ENCODE measurements around the gene KCNJ18.
"Not testable (repeated sequence)": the region's sequence is repeated elsewhere in the genome, so short reads cannot be mapped to it uniquely, and the experiment has no call there.

KCNJ18 gene

DNA sequence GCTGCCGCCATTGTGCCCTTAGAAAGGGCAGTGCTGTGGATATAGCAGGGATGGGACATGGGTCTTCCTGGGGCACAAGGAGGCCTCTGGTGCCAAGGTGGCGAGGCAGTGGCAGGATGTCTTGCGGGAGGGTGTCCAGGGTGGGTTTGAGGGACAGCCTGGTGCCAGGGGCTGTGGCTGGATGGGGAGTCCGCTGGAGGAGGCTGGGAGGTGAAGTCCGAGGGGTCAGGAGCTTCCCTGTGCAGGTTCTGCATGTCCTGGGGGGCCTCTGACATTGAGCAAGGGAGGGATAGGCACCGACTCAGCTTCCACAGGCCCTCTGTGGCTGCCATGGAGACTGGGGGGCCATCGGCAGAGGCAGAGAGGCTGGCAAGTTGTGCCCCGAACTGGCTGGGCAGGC, 9.7 kb downstream of the KCNJ18 start:
- not testable (repeated sequence) for FAIRE-seq; DNase-seq (ENCODE audit: insufficient read length, low spot score)

DNA sequence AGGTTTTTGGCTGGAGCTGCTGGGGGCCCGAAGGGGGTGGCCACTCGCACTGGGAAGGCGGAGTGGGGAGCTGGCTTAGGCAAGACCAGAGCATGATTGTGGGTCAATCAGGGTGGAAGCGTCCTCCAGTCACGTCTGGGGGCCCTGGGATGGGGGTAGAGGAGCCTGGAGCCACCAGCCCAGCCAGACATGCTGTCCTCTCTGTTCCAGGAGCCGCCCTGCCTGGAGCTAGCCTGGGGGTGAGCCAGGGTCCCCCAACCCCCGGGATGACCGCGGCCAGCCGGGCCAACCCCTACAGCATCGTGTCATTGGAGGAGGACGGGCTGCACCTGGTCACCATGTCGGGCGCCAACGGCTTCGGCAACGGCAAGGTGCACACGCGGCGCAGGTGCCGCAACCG, 10.2 kb downstream of the KCNJ18 start:
- DNase-seq (ENCODE audit: insufficient read length, low spot score); FAIRE-seq: not testable (repeated sequence)

DNA sequence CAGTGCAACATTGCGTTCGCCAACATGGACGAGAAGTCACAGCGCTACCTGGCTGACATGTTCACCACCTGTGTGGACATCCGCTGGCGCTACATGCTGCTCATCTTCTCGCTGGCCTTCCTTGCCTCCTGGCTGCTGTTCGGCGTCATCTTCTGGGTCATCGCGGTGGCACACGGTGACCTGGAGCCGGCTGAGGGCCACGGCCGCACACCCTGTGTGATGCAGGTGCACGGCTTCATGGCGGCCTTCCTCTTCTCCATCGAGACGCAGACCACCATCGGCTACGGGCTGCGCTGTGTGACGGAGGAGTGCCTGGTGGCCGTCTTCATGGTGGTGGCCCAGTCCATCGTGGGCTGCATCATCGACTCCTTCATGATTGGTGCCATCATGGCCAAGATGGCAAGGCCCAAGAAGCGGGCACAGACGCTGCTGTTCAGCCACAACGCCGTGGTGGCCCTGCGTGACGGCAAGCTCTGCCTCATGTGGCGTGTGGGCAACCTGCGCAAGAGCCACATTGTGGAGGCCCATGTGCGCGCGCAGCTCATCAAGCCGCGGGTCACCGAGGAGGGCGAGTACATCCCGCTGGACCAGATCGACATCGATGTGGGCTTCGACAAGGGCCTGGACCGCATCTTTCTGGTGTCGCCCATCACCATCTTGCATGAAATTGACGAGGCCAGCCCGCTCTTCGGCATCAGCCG, 10.8 kb downstream of the KCNJ18 start:
- DNase-seq (ENCODE audit: insufficient read length, low spot score); FAIRE-seq: not testable (repeated sequence)

DNA sequence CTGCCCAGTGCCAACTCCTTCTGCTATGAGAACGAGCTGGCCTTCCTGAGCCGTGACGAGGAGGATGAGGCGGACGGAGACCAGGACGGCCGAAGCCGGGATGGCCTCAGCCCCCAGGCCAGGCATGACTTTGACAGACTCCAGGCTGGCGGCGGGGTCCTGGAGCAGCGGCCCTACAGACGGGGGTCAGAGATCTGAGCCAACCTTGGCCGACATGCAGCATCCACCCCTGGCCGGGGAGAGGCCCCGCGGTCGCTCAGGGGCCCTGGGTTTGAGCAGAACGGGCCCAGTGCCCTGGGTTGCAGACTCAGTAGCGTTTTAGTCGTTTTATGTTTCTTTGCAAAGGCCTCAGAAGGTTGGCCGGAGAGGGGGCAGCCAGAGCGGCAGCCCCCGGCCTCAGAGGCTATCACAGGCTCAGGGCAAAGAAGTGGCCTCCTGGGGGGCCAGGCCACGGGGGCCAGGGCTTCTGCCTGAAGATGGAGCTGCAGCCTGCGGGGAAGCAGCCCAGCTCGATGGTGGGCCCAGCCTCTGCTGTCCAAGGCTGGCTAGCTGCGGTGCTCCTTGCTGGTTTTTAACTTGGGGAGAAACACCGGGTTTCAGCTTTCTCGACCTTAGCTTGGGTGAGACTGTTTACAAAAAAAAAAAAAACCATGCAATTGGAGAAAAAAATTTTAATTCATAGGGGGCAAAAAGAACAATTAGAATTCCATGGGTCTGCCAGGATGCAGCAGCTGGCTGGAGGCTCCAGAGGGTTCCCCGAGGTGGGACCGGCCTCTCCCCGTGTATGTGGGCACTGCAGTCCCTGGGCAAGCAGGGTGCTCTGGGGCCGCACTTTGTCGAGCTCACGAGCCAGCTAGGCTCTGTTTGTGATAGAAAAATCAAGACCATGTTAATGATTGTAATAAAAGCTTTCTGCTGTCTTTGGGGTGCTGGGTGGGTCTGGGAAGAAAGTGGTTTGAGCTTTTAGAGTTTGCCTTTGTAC, 11.9 kb downstream of the KCNJ18 start:
- not testable (repeated sequence) for DNase-seq (ENCODE audit: insufficient read length, low spot score); FAIRE-seq

DNA sequence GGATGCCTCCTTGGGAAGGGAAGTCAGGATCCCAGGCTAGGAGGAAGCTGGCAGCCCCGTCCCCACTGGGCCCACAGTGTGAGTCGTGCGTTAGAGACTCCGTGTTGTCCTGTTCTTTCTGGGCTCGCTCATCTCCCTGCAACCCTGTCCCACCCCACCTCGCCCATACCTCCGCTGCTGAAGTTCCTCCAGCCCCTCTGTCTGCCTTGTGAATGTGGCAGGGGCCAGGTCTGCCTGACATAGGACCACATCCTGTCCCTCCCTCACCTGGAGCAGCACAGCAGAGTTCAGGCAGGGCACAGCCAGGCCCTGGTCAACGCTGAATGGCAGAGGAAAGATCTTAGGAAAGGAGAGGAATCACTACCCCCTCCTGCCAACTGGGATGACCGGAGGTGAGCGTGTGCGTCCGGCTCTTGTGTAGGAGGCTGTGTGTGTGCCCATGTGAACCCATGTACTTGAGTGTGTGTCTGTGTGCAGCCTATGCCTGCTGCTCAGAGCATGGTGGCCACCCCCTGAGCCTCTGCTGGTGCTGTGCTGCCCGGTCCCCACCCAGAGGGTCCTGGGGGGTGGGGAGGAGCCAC, 12.8 kb downstream of the KCNJ18 start:
- DNase-seq (ENCODE audit: insufficient read length, low spot score) = no peak
- no peak for TF ChIP-seq POU2F2 (IDR thresholded peaks at IDR 0.05; ENCODE audit: low read depth, low read length)
- no peak for TF ChIP-seq POLR2A (IDR thresholded peaks at IDR 0.05; ENCODE audit: low read depth, low read length)
- TF ChIP-seq SPI1 (IDR thresholded peaks at IDR 0.05; ENCODE audit: low read depth, low read length) = no peak
- no peak for TF ChIP-seq PAX5 (IDR thresholded peaks at IDR 0.05; ENCODE audit: insufficient read depth, low read length, severe bottlenecking)
- no peak for TF ChIP-seq TAF1 (IDR thresholded peaks at IDR 0.05; ENCODE audit: low read depth, low read length)
- TF ChIP-seq POLR2AphosphoS5 (IDR thresholded peaks at IDR 0.05; ENCODE audit: low read depth, low read length) = no peak
- no peak for FAIRE-seq

DNA sequence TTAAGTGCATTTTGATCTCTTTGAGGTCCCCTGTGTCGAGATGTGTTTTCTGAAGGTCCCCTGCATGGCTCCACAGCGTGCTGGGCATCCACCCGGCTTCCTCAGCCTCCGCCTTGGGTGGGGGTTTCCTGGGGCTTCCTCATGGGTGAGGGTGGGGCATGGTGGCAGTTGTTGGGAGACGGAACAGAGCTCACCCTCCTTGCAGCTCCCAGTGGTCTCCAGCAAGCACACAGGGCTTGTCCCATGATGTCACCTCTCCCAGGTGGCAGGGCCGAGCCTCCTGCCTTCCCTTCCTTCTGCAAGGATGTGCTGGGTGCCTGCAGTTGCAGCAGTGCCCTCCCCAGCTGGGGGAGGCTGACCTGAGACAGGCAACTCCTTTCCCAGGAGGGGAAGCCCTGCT, 13.4 kb downstream of the KCNJ18 start:
- DNase-seq (ENCODE audit: insufficient read length, low spot score); FAIRE-seq: not testable (repeated sequence)

DNA sequence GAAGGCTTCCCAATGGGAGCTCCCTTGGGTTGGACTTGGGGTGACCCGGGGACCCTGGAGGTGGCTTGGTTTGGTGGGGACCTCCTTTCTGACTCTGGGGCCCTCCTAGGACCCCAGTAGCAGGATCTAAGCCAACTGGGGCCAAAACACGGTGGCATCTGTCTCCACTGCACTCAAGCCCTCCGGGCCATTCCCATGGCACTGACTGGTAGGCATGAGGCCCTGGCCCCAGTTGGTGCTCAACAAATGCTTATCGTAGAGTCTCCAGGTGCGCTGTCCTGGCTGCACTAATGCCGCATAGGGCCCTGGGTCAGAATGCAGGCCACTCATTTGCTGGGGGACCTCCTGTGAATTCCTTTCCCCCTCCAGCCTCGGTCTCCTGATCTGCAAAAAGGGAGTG, 14.2 kb downstream of the KCNJ18 start:
- FAIRE-seq; DNase-seq (ENCODE audit: insufficient read length, low spot score): not testable (repeated sequence)

DNA sequence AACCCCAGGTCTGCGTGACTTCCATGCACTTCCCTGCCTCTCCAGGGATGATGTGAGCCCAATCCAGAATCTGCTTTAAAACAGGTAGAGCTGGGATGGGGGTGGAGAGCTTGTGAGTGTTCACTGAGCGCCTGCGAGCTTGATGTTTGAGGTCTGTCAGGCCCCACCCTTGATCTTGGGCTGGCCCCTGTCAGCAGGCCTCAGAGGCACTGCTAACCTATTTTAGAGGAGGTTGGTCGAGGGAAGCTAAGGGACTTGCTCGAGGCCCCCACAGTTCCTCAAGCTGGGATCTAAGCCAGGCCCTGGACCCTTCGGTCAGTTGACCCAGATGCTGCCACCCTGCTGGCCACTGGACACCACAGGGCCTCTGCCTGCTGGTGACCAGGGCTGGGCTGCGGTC, 14.8 kb downstream of the KCNJ18 start:
- DNase-seq (ENCODE audit: insufficient read length, low spot score); FAIRE-seq: not testable (repeated sequence)

DNA sequence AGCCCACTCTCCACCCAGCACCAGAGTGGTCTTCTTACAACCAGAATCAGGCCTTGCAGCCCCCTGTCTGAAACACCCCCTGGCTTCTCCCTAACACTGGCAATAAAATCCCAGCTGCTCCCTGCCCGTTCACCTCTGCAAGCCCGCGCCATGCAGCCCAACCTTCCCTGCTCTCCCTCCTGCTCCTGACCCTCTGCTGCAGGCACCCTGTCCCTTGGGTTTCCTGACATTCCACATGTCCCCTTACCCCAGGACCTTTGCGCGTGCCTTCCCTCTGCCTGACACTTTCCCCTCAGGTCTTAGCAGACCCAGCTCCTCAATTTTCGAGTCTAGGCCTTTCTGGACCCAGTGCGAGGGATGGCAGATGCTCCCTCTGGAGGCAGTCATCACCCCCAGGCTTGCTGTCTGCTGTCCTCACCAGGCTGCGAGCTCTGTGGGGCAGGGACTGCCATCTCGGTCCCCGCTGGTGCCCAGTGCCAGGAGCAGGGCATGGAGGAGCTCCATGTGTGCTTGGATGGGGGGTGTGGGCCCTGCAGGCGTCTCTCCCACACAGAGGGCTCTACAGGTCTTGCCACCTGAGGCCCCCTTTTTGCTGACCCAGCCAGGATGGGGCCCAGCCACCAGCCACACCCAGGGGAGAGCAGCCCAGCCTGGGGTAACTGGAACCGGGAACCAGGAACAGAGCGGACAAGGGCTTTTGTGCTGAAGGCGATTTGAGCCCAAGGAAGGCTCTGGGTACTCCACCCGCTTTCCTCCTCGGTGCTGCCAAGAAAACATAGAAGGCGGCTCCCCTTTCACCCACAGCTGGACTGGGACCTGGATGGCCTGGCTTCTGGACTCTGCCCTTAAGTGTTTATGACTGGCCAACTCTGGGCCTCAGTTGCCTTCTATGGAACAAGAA, 15.6 kb downstream of the KCNJ18 start:
- not testable (repeated sequence) for FAIRE-seq; DNase-seq (ENCODE audit: insufficient read length, low spot score)

DNA sequence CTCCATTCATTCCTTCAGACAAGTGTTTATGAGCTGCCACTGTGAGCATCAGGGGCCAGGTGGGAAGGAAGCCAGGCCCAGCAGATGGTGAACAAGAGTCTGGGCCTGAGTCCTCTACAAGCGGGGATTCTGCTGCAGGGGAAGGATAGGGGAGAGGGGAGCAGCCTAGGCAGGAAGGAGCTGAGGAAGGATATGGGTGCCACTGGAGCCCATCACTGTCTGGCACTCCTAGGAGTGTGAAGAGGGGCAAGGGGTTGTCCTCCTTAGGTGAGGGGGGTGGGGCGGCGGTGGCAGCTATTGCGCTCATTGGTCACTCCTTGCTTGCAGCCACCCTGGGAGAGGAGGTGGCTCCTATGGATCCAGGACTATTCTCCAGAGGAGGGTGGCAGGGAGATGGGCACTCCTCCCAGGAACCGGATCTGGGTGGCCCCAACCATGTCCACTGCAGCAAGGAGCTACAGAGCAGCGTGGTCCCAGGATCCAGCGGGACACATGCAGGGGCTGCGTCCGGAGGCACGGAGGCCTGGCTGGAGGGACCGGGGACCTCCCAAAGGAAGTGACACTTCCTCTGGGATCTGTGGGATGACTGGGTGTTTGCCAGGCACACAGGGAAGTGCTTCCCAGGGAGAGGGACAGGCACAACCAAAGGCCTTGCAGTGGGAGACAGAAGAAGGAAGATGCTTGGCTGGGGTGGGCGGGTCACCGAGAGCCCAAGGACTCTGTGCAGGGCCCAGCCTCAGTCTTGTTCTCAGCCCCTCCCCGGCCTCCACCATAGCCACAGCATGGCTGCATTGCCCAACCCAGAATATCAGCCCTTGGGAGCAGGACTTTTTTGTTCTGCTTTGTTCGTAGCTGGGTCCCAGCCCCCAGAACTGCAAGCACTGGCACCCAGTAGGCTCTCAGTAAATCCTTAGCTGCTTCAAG, 16.6 kb downstream of the KCNJ18 start:
- not testable (repeated sequence) for DNase-seq (ENCODE audit: insufficient read length, low spot score); FAIRE-seq

DNA sequence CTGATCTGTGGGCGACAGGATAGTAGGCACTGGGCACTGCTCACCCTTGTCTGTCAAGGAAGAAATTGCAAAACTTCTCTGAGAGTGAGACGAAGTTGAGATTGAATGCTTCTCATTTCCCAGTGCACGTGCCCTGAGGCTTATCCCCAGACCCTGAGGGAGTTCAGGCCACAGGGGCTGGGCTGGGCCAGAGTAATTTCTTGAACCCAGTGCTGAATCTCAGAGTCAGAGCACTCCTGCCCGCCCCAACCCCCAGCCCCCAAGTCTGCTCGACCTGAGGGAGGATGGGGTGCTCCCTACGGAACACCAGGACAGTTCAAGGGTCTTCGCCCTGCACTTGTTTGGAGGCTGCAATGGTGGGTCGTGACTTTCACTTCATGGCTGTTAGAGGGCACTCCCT, 17.7 kb downstream of the KCNJ18 start:
- FAIRE-seq; DNase-seq (ENCODE audit: insufficient read length, low spot score): not testable (repeated sequence)

DNA sequence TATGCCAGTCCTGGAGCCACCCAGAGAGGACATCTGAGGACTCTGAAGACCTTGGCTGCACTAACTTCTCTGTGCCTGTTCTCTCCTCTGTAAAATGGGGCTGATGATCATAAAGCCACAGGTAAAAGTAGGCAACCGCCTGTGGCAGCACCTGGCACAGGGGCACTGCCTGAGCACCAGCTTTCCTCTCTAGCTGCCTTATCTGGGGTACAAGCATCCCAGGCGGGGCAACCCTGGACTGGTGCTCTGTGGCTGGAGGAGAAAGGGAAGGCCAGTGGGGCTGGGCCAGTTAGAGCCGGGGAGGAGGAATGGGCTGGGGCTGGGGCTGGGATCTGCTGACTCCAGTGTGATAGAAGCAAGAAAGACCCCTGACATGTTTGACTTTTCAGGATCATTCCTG, 18.2 kb downstream of the KCNJ18 start:
- not testable (repeated sequence) for DNase-seq (ENCODE audit: insufficient read length, low spot score); FAIRE-seq
